ENCODE data around the gene CRACR2A.
A peak's percentile ranks its signal among the peaks of the same experiment; 100 is the strongest.

The CRACR2A gene

DNA sequence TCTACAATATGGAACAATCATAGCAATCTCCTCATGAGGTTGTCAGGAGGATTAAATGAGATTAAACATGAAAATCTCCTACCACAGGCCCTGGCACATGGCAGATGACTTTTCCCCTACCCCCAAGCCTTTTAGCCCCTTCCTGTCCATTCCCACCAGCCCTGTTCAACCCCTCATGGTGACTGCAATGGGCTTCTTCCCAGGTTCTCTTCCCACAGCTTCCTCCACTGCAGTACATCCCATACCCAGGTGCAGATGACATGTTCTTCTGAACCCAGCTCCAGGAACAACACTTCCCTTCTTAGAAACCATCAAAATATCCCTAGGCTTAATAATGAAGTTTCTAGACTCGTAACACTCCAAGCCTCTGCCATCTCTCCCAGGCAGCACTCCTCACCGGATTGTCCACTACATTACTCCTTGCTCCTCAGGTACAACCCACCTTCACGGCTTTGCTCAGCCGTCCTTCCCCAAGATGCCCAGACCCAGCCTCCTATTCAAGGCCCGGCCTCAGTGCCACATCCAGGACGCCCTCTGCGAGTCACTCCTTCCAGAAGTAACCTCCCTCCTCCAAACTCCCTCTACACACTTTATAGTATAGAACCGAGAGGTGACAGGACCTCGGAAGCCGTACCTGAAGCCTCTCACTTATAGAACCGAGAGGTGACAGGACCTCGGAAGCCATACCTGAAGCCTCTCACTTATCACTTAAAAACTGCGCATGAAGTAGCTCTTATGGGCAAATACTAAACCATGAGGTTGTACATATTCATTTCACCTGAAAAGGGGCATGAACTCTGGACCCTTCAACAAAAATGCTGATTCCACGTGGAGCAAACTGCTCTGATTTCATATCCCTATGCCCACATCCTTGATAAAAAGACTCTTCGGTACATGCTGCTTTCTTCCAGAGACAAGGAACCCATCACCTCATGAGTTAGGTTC is 1.5 kb downstream of the CRACR2A start:
- peak overlapping the region; percentile 91 for H3K27ac ChIP-seq
- no peak for TF ChIP-seq CTCF (conservative IDR thresholded peaks at IDR 0.05)

- peak overlapping the region; percentile 91; the same call in 1 of the 2 replicates for H3K27ac ChIP-seq
- no peak for TF ChIP-seq CTCF (conservative IDR thresholded peaks at IDR 0.05)
Measured at GRCh38 chr12:3750616-3751015, 2.3 kb downstream of the CRACR2A start.

DNA sequence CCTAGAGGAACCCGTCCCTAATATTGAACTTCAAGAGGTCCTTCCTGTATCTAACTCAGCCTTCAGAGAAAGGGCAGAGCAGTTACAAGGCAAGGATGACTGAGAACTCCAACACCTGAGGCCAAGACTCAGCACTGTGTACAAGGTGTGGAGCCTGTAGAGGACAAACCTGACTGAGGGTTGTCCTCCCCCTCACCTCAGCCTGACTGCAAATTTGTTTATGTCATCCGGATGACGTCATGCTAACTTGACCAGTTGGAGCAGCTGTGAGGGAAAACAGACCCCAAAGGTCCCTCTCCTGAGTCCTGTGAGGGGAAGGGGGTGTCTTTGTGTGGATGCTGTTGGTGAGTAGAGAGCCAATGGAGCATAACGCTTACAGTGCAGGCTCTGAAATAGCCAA is 4.3 kb downstream of the CRACR2A start:
- TF ChIP-seq CTCF (conservative IDR thresholded peaks at IDR 0.05) = no peak
- H3K27ac ChIP-seq = peak overlapping the region; percentile 91

GRCh38 chr12:3747976-3748619 is 4.8 kb downstream of the CRACR2A start:
- peak overlapping the region; percentile 91 for H3K27ac ChIP-seq
- no peak for TF ChIP-seq CTCF (conservative IDR thresholded peaks at IDR 0.05)

DNA sequence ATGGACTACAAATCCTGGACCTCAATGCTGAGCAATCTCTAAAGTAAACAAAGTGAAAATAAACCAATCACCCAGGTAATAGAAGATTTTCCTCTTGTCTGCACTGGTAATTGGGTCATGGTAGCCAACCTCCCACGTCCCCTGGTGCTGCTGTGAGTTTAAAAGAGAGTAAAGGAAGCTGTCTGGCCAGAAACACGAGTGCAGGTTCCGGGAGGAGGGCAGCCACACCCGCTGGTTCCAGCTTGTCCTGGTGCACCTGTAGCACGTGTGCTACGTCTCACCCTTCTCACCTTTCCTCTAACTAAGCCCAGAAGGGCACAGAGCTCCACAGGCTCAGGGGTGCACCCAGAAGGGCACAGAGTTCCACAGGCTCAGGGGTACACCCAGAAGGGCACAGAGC is 5.4 kb downstream of the CRACR2A start:
- peak overlapping the region; percentile 91 for H3K27ac ChIP-seq
- no peak for TF ChIP-seq CTCF (conservative IDR thresholded peaks at IDR 0.05)

GRCh38 chr12:3746758-3747157 is 6.2 kb downstream of the CRACR2A start:
- TF ChIP-seq CTCF (conservative IDR thresholded peaks at IDR 0.05) = no peak

GRCh38 chr12:3745152-3745551 is 7.8 kb downstream of the CRACR2A start:
- no peak overlapping the region for H3K27ac ChIP-seq
- no peak for TF ChIP-seq CTCF (conservative IDR thresholded peaks at IDR 0.05)

More at GRCh38 chr12:3746758-3747157, 6.2 kb downstream of the CRACR2A start:
- peak overlapping the region; percentile 91 for H3K27ac ChIP-seq
